Measurements from ENCODE around the gene MAL. TPM values are rescaled to one million over a fixed set of nuclear protein-coding genes. Genes with fewer than 3 reads are reported as not detected.

MAL gene
- total RNA-seq, 2 experiments from 2014 or later: 50.8 to 52.9 TPM

DNA sequence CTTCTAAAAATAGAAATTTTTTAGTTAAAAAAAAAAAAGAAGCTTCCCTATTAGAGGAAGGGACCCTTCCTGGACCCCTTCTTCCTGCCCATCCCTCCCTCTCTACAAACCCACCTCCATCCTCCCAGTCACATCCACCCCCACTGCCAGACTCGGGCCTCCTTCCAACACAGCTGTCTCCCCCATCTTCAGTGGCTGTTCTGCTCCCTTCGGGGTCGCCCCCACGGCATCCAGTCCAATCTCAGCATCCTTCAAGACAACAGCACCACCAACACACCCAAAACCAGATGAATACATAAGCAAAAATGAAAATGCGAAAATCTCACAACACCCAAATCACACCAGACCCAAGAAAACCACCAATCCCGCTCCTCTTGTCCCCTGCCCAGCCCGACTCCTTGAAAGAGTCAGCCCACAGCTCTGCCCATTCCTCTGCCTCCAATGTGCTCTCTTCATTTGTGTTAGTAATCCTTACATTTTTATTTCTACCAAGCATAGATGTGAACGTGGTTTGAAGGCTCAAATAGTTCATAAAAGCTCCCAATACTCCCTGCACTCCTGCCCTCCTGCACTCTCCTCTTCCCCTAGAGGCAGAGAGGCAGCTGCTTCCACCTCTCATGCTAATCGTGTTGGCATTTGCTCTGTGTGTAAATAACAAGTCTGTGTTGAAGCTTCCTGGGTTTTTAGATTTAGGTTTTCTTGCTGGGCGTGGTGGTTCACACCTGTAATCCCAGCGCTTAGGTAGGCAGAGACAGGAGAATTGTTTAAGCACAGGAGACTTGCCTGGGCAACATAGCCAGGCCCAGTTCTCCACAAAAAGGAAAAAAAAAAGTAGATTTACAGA, 37.0 kb downstream of the MAL start:
- Mint-ChIP-seq H3K36me3 (no peaks in the 10 kb centered on the region), H3K27ac (peak overlapping the region; percentile 63), H3K4me1 (peaks cover 34% of the 10 kb centered on the region), H3K9me3 (no peaks in the 10 kb centered on the region), H3K27me3 (no peaks in the 10 kb centered on the region), H3K4me3 (no peak overlapping the region)
- no peak for DNase-seq

DNA sequence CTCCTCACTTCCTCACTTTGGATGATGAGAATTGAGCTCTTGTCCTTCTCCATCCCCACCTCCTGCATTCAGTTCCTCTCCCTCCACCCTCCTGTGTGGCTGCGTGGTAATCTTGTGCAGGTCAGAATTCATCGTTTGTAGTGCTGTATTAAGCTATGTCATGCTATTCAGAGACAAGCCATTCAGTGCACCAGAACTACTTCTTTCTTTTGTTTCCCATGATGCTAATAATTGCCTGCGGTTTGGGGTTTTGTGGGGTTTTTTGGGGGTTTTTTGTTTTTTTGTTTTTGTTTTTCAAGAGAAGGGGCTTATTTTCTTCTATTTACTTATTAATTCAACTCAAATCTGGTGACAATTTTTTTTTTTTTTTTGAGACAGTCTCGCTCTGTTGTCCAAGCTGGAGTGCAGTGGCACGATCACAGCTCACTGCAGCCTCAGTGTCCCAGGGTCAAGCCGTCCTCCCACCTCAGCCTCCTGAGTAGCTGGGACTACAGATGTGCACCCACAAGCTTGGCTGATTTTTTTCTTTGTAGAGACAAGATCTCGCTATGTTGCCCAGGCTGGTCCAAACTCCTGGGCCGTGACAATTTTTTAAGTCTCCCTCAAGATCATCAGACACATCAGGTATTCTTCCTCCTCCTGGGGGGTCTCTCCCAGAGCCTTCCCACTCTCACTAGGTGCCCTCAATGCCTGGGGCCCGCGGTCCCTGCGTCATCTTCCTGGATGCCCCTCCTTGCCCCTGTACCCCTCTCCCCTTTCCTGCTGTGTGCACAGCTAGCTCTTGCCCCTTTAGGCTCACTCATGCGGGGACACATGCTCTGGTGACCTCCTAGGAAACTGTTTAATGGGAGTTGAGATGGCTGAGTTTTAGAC, 37.8 kb downstream of the MAL start:
- no peak for DNase-seq
- Mint-ChIP-seq H3K27ac (peak overlapping the region; percentile 72), H3K4me3 (no peak overlapping the region), H3K4me1 (peaks cover 34% of the 10 kb centered on the region), H3K27me3 (no peaks in the 10 kb centered on the region), H3K36me3 (peaks cover under 1% of the 10 kb centered on the region), H3K9me3 (peaks cover under 1% of the 10 kb centered on the region)

DNA sequence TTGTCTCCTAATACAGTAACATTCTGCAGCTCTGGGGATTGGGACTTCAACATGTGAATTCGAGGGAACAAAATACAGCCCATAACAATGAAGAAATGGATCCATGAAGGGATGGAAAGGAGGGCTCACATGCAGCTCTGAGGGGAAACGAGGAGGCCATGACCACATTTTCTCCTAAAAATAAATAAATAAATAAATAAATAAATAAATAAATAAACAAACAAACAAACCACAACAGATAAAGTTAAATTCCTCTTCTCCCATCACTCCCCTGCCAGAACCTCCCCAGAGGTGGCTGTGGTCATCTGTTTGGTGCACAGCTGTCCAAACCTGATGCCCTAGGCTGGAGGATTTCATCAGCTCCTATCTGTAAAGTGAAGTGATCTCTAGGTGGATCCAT, 42.7 kb downstream of the MAL start:
- peaks cover 3% of the 10 kb centered on the region for H3K9me3 Mint-ChIP-seq
- no peaks in the 10 kb centered on the region for H3K27me3 Mint-ChIP-seq
- peaks cover 11% of the 10 kb centered on the region for H3K36me3 Mint-ChIP-seq
- no peak overlapping the region for H3K4me3 Mint-ChIP-seq
- H3K4me1 Mint-ChIP-seq: peaks cover 18% of the 10 kb centered on the region
- no peak for DNase-seq
- H3K27ac Mint-ChIP-seq: no peak overlapping the region

DNA sequence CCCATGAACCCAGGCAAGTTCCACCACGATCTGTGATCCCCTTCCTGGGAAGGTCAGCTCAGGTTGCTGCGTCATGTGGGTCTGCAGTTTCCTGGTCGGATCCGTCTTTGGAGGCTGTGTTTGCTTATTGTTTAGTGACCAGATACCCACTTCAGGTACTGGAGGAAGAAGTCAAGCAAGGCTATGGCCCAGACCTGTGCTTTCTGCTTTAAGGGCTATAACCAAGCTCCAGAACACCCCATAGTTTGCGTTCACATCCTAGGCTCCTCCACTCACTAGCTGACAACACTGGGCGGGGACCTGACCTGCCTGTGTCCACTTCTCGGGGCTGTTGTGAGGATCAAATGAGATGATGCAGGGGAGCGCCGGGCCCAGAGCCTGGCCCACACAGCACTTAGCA, 44.0 kb downstream of the MAL start:
- peaks cover 11% of the 10 kb centered on the region for H3K36me3 Mint-ChIP-seq
- DNase-seq: no peak
- H3K4me1 Mint-ChIP-seq: peaks cover 21% of the 10 kb centered on the region
- no peak overlapping the region for H3K4me3 Mint-ChIP-seq
- H3K27ac Mint-ChIP-seq: no peak overlapping the region
- no peaks in the 10 kb centered on the region for H3K27me3 Mint-ChIP-seq
- H3K9me3 Mint-ChIP-seq: peaks cover 3% of the 10 kb centered on the region

DNA sequence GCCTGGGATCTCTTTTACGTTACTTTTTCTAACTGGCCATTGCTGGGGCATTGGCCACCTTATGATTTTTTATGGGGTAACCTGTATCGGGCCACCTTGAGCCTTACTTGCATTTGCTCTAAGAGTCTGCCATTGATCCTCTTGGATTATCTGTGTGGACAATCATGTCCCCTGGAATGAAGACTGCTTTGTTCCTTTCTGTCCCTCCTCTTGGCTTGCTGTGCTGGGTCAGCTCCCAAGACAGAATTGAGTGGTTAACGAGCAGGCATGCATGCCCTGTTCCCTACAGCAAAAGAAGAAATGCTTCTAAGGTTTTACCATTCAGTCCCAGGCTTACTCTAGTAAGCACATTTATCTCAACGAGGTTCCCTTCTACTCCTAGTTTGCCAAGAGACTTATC, 46.3 kb downstream of the MAL start:
- peaks cover 3% of the 10 kb centered on the region for H3K9me3 Mint-ChIP-seq
- H3K4me3 Mint-ChIP-seq: no peak overlapping the region
- H3K4me1 Mint-ChIP-seq: peaks cover 37% of the 10 kb centered on the region
- H3K27me3 Mint-ChIP-seq: no peaks in the 10 kb centered on the region
- H3K36me3 Mint-ChIP-seq: peaks cover 11% of the 10 kb centered on the region
- DNase-seq: no peak
- H3K27ac Mint-ChIP-seq: no peak overlapping the region

DNA sequence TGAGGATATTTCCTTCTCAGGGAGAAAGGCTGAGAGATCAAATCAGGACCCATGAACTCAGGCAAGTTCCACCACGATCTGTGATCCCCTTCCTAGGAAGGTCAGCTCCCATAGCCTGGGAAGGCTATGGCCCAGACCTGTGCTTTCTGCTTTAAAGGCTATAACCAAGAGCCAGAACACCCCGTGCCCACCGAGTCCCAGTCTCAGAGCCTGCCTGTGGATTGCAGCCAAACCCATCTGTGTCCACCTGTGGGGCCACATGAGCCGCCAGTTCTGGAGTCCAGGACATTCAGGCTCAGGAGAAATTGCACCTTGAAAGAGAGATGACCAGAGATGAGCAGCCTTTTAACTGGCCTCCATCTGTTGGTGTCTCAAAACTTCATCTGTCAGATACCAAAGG, 46.9 kb downstream of the MAL start:
- H3K27ac Mint-ChIP-seq: no peak overlapping the region

DNA sequence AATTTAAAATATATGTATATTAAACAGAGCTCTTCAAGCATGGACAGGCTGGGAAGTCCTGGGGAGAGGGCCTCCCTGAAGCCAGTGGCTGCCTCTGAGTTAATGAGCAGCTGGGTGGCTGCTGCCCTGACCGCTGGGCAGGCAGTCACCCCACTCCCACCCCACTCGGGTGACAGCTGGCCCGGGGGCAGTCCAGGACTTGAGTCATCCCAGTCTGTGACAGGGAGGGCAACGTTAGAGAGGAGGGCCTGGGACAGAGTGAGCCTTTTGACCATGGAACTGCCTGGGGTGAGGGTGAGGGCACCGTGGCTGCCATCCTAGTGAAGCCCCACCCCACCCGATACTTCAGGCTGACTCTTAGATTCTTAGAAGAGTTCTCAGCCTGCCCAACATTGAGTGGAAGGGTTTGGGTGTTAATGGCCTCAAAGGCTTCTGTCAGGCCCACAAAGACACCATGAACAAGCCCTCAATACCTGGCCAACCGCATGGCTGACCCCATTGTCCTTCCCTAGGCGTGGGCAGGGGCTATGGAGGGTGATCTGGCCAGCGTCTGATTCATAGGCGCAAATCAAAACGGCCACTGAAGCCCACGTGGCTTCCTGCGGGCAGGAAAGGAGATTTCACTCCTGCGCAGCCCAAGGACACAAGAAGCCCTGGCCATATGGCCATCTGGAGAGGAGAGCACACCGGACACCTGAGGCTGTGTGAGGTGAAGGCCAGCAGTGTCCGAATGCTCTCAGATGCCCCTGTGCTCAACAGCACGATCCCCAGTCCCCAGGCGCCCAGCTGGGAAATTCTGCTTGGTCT, 48.6 kb downstream of the MAL start:
- Mint-ChIP-seq H3K4me3 (peak overlapping the region; percentile 76), H3K36me3 (peaks cover 9% of the 10 kb centered on the region), H3K4me1 (peaks cover 54% of the 10 kb centered on the region), H3K27me3 (no peaks in the 10 kb centered on the region), H3K9me3 (peaks cover 2% of the 10 kb centered on the region), H3K27ac (peak overlapping the region; percentile 93)
- no peak for DNase-seq

More for the DNA sequence above, 46.9 kb downstream of the MAL start:
- no peak for DNase-seq
- peaks cover 3% of the 10 kb centered on the region for H3K9me3 Mint-ChIP-seq
- H3K4me3 Mint-ChIP-seq: no peak overlapping the region
- no peaks in the 10 kb centered on the region for H3K27me3 Mint-ChIP-seq
- H3K4me1 Mint-ChIP-seq: peaks cover 40% of the 10 kb centered on the region
- H3K36me3 Mint-ChIP-seq: peaks cover 11% of the 10 kb centered on the region

DNA sequence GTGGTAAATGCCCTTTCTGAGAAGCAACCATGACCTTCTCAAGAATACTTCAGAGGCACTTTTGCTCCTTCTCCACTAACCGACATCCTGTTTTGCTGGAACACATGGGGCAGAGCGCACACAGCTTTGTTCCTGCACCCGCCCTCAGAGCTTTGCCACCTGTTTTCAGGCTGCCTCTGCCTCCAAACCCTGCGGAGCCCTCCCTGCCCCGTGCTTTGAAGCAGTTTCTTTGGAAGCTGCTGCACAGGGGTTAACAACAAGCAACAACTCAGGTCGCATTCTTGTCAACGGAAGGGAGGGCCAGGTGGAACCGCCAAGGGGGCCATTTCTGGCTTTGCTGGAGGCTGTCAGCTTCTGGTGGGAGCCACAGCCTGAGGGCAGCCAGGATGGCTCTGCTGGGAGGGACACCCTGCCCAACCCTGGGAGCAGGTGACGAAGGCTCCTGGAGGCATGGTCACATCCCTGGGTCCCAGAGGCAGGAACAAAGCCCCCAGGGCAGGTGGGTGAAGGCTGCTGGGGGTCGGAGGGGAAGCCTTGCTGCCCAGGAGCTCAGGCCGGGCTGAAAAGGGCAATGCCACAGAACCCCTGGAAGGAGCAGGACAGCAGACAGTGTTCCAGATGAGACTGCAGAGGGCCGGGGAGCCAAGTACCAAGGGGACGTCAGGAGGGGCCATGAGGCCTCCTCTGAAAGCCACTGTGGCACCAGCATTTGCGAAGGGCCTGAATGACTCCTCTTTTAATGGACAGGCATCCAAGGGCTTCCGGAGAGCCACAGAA, 49.3 kb downstream of the MAL start:
- peaks cover 56% of the 10 kb centered on the region for H3K4me1 Mint-ChIP-seq
- peaks cover 2% of the 10 kb centered on the region for H3K9me3 Mint-ChIP-seq
- no peaks in the 10 kb centered on the region for H3K27me3 Mint-ChIP-seq
- peak overlapping the region; percentile 93 for H3K27ac Mint-ChIP-seq
- peak overlapping the region; percentile 76 for H3K4me3 Mint-ChIP-seq
- peak; percentile 74 for DNase-seq
- H3K36me3 Mint-ChIP-seq: peaks cover 9% of the 10 kb centered on the region

DNA sequence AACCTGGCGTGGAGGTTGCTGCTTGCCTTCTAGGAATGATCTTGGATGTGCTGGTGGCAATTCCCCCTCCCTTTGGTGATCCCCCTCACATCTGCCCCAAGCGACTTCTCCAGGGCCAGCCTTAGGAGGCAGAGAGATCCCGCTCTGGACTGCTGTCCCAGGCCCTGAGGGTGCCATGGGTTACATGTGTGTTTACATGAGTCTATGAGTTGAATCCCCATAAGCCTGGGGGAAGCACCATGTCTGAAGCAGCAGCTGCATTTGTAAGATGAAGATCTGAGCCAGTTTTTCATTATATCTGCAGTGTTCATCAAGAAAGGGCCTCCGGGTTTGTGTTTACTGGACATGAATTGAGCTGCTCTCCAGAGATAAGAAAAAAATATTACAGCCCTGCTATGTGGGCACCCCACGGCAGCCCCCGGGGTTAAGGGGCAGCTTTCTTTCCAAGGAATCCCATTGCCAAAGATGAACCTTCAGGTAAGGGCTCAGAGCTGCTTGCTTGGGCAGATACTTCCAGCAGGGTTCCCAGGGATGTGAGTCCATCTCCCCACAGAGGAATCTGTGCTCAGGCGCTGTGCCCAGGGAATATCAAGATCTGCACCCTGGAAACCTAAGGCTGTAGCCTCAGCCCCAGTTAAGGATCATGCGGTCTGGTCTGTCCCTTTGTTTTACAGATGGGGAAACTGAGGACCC, 50.1 kb downstream of the MAL start:
- H3K27me3 Mint-ChIP-seq: no peaks in the 10 kb centered on the region
- peaks cover 2% of the 10 kb centered on the region for H3K9me3 Mint-ChIP-seq
- H3K27ac Mint-ChIP-seq: peak overlapping the region; percentile 93
- H3K4me3 Mint-ChIP-seq: peak overlapping the region; percentile 76
- DNase-seq: no peak
- peaks cover 9% of the 10 kb centered on the region for H3K36me3 Mint-ChIP-seq
- H3K4me1 Mint-ChIP-seq: peaks cover 59% of the 10 kb centered on the region

DNA sequence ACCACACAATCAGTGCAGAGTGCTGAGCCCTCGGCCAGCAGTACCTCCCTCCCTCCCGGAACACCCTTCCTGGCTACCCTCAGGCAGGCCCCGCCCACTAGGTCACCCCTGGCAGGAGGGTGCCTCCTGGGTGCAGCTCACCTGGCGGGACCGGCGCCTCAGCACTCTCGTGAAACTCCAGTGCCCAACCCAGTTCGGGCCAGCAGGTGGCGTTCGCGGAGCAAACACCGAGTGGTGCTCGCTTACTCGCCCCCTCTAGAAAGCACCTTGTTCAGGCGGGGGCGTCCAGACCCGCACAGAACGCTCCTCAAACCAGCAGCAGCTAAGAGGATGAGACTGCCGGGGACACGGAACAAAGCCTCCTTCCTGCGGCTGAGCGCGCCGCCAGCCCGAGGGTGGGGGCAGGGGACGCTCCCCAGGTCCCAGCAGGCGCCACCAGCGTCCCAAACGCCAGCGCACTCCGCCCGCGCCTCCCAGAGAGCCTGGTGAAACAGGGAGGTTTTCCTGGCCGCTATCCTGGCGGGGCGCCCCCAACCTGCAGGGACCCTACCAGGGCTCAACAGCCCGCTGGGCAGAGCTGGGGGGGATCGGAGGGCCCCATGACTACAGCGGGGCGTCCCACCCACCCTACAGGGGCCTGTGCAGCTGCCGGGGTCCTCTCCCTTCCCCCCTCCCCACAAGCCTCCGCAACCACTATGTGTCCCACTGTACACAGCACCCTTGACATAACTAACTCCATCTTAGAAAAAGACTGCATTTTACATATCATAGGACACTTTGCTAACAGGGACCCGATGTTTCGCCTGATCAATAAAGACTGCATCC, 51.4 kb downstream of the MAL start:
- peaks cover 59% of the 10 kb centered on the region for H3K4me1 Mint-ChIP-seq
- peak overlapping the region; percentile 64 for H3K27ac Mint-ChIP-seq
- peak; percentile 92 for DNase-seq
- H3K9me3 Mint-ChIP-seq: no peaks in the 10 kb centered on the region
- peaks cover 7% of the 10 kb centered on the region for H3K36me3 Mint-ChIP-seq
- H3K4me3 Mint-ChIP-seq: peak overlapping the region; percentile 76
- no peaks in the 10 kb centered on the region for H3K27me3 Mint-ChIP-seq

DNA sequence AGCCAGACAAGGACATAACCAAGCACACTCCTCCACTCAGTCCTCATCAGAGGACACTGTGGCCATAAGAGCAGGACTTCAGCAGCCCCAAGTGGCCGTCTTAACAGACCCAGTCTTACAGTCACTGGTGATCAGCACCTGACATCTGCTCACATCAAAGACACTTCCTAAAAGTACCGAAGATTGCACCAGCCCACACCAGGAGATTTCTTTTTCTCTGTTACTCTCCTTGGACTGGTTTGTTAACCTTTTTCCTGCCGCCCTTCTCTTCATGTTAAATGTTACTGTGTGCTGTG, 52.0 kb downstream of the MAL start:
- Mint-ChIP-seq H3K4me1 (peaks cover 59% of the 10 kb centered on the region), H3K4me3 (peak overlapping the region; percentile 6), H3K36me3 (peaks cover 4% of the 10 kb centered on the region), H3K9me3 (no peaks in the 10 kb centered on the region), H3K27me3 (no peaks in the 10 kb centered on the region), H3K27ac (peak overlapping the region; percentile 64)
- no peak for DNase-seq

DNA sequence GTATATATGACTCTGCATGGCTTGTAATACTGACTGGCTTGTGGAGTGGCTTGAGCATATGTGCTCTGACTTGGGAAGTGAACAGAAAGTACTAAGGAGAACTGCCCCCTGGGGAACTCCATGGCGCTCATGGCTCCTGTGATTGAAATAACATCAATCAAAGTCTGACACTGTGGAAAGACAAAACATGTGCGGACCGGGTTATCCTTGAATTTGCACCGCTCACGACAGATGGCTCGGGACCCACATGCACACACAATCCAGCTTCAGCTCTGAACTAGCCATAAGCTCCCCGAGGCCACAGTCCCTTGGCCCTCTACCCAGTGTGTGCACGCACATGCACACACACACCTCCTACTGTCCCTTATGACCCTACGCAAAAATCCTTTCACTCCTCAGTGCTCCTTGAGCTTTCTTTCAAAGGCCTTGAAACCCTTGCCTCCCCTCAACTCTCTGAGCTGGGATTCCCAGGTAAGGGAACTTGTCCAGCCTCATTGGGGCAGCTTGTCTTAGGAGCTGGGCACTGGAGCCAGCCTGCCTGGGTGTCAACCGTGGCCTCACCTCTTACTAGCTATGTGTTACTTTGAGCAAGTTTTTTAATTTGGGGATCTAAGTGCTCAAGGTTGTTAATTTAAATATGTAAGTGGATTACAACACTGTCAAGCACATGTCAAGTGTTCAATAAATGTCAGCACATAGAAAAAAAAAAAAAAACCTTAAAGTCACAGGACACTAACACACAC, 52.5 kb downstream of the MAL start:
- Mint-ChIP-seq H3K4me1 (peaks cover 58% of the 10 kb centered on the region), H3K27me3 (no peaks in the 10 kb centered on the region), H3K4me3 (no peak overlapping the region), H3K27ac (peak overlapping the region; percentile 36), H3K36me3 (peaks cover 2% of the 10 kb centered on the region), H3K9me3 (no peaks in the 10 kb centered on the region)
- no peak for DNase-seq
